H7 (cell line): ENCODE data around the gene DENND4C. TPM values are rescaled to one million over a fixed set of nuclear protein-coding genes. Genes with fewer than 3 reads are reported as not detected.
"Not testable (repeated sequence)": the region's sequence is repeated elsewhere in the genome, so short reads cannot be mapped to it uniquely, and the experiment has no call there.

ENCODE experiments used
- DNase-seq: peaks from one replicate; pipeline ENCODE4 v3.0.0; 2012
- H3K27me3 ChIP-seq: 2 replicates; pipeline ENCODE4 v1.6.0; 2011; ENCODE audit warnings: mild to moderate bottlenecking, low read length; ENCODE audit not compliant: control insufficient read depth, insufficient read depth
- H3K36me3 ChIP-seq: replicated peaks from 2 replicates; pipeline ENCODE4 v1.5.1; 2011; ENCODE audit warnings: low read length; ENCODE audit not compliant: control insufficient read depth, insufficient read depth
- H3K4me3 ChIP-seq: 2 replicates; pipeline ENCODE4 v1.5.1; 2011; ENCODE audit warnings: low read depth, mild to moderate bottlenecking, control low read depth, low read length, moderate library complexity; ENCODE audit not compliant: insufficient read depth
- total RNA-seq: library from RNA; depleted of rRNA; stranded (reverse); fragments of >200 nt; shearing (Covaris generic); gene quantifications from 2 replicates; pipeline ENCODE4 v1.2.3, GENCODE V29; 2014; rRNA removed

The DENND4C gene
- 21.4 and 35.7 TPM in 2 replicates for total RNA-seq

- Histone ChIP-seq H3K27me3 (no peaks in the 10 kb centered on the region), H3K36me3 (no peaks in the 10 kb centered on the region), H3K4me3 (peak within 1 kb of the TSS; percentile 95)
- peak; percentile 95 for DNase-seq
Observed at GRCh38 chr9:19230355-19231125, at the start of gene DENND4C. Gene DENND4C, plus strand, starts transcription at chr9:19230693. Its CDS starts 45,482 bp downstream, at chr9:19276175.

- Histone ChIP-seq H3K4me3 (no peak overlapping the region), H3K36me3 (no peaks in the 10 kb centered on the region), H3K27me3 (no peaks in the 10 kb centered on the region)
- DNase-seq, result no peak
Observed at GRCh38 chr9:19180991-19181390, 49.5 kb upstream of the DENND4C start.

GRCh38 chr9:19181561-19181960 lies 48.9 kb upstream of the DENND4C start:
- Histone ChIP-seq H3K4me3 (no peak overlapping the region), H3K36me3 (no peaks in the 10 kb centered on the region), H3K27me3 (no peaks in the 10 kb centered on the region)
- DNase-seq, result no peak

GRCh38 chr9:19184144-19184917 lies 46.2 kb upstream of the DENND4C start:
- DNase-seq, result peak; percentile 32
- H3K27me3 ChIP-seq, result no peaks in the 10 kb centered on the region
- no peaks in the 10 kb centered on the region for H3K36me3 ChIP-seq
- H3K4me3 ChIP-seq, result no peak overlapping the region

GRCh38 chr9:19185191-19185590 lies 45.3 kb upstream of the DENND4C start:
- Histone ChIP-seq H3K27me3 (no peaks in the 10 kb centered on the region), H3K36me3 (no peaks in the 10 kb centered on the region), H3K4me3 (no peak overlapping the region)
- no peak for DNase-seq

- no peak for DNase-seq
- H3K36me3 ChIP-seq, result no peaks in the 10 kb centered on the region
- H3K27me3 ChIP-seq, result no peaks in the 10 kb centered on the region
- no peak overlapping the region for H3K4me3 ChIP-seq
Observed at GRCh38 chr9:19186232-19186631, 44.3 kb upstream of the DENND4C start.

- Histone ChIP-seq H3K27me3 (no peaks in the 10 kb centered on the region), H3K36me3 (no peaks in the 10 kb centered on the region), H3K4me3 (no peak overlapping the region)
- DNase-seq, result no peak
Observed at GRCh38 chr9:19188771-19189170, 41.7 kb upstream of the DENND4C start.

GRCh38 chr9:19192202-19193028 lies 38.1 kb upstream of the DENND4C start:
- Histone ChIP-seq H3K27me3 (no peaks in the 10 kb centered on the region), H3K4me3 (no peak overlapping the region), H3K36me3 (no peaks in the 10 kb centered on the region)
- no peak for DNase-seq

GRCh38 chr9:19193029-19193324 lies 37.5 kb upstream of the DENND4C start:
- DNase-seq, result no peak
- H3K27me3 ChIP-seq, result no peaks in the 10 kb centered on the region
- no peaks in the 10 kb centered on the region for H3K36me3 ChIP-seq
- no peak overlapping the region for H3K4me3 ChIP-seq

GRCh38 chr9:19193358-19193973 lies 37.0 kb upstream of the DENND4C start:
- not testable (repeated sequence) for H3K27me3 ChIP-seq, H3K36me3 ChIP-seq, H3K4me3 ChIP-seq, DNase-seq

GRCh38 chr9:19198406-19198805 lies 32.1 kb upstream of the DENND4C start:
- Histone ChIP-seq H3K4me3 (no peak overlapping the region), H3K36me3 (no peaks in the 10 kb centered on the region), H3K27me3 (no peaks in the 10 kb centered on the region)
- DNase-seq, result no peak

- DNase-seq, result no peak
- H3K4me3 ChIP-seq, result no peak overlapping the region
Observed at GRCh38 chr9:19199012-19199411, 31.5 kb upstream of the DENND4C start.

GRCh38 chr9:19200229-19200628 lies 30.3 kb upstream of the DENND4C start:
- H3K4me3 ChIP-seq, result no peak overlapping the region
- no peaks in the 10 kb centered on the region for H3K36me3 ChIP-seq
- H3K27me3 ChIP-seq, result no peaks in the 10 kb centered on the region
- no peak for DNase-seq

More at GRCh38 chr9:19199012-19199411, 31.5 kb upstream of the DENND4C start:
- Histone ChIP-seq H3K36me3 (no peaks in the 10 kb centered on the region), H3K27me3 (no peaks in the 10 kb centered on the region)
